ENCODE measurements around the gene AFP.
A peak's percentile ranks its signal among the peaks of the same experiment; 100 is the strongest.

The AFP gene

GRCh38 chr4:73429118-73429517 lies 6.9 kb upstream of the AFP start:
- H3K4me3 ChIP-seq (replicated peaks; ENCODE audit: low read depth, low read length) = no peak overlapping the region
- TF ChIP-seq CTCF (IDR thresholded peaks at IDR 0.05; ENCODE audit: low read depth, low read length, missing control alignments) = no peak

GRCh38 chr4:73429826-73430587 lies 6.0 kb upstream of the AFP start:
- TF ChIP-seq CTCF (IDR thresholded peaks at IDR 0.05; ENCODE audit: low read depth, low read length, missing control alignments) = no peak
- H3K4me3 ChIP-seq (replicated peaks; ENCODE audit: low read depth, low read length) = no peak overlapping the region
- no peak for DNase-seq (ENCODE audit: extremely low read depth, low read depth)

More at GRCh38 chr4:73429118-73429517, 6.9 kb upstream of the AFP start:
- no peak for DNase-seq (ENCODE audit: extremely low read depth, low read depth)

- no peak for TF ChIP-seq CTCF (IDR thresholded peaks at IDR 0.05; ENCODE audit: low read depth, low read length, missing control alignments)
- no peak for DNase-seq (ENCODE audit: extremely low read depth, low read depth)
- no peak overlapping the region for H3K4me3 ChIP-seq (replicated peaks; ENCODE audit: low read depth, low read length)
Observed at GRCh38 chr4:73431813-73432168, 4.2 kb upstream of the AFP start.

GRCh38 chr4:73432169-73433000 lies 3.6 kb upstream of the AFP start:
- no peak overlapping the region for H3K4me3 ChIP-seq (replicated peaks; ENCODE audit: low read depth, low read length)
- no peak for TF ChIP-seq CTCF (IDR thresholded peaks at IDR 0.05; ENCODE audit: low read depth, low read length, missing control alignments)
- DNase-seq (ENCODE audit: extremely low read depth, low read depth) = no peak

DNA sequence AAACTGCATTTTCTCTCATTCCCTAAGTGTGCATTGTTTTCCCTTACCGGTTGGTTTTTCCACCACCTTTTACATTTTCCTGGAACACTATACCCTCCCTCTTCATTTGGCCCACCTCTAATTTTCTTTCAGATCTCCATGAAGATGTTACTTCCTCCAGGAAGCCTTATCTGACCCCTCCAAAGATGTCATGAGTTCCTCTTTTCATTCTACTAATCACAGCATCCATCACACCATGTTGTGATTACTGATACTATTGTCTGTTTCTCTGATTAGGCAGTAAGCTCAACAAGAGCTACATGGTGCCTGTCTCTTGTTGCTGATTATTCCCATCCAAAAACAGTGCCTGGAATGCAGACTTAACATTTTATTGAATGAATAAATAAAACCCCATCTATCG lies 2.9 kb upstream of the AFP start:
- H3K4me3 ChIP-seq (replicated peaks; ENCODE audit: low read depth, low read length) = no peak overlapping the region
- no peak for TF ChIP-seq CTCF (IDR thresholded peaks at IDR 0.05; ENCODE audit: low read depth, low read length, missing control alignments)
- no peak for DNase-seq (ENCODE audit: extremely low read depth, low read depth)

DNA sequence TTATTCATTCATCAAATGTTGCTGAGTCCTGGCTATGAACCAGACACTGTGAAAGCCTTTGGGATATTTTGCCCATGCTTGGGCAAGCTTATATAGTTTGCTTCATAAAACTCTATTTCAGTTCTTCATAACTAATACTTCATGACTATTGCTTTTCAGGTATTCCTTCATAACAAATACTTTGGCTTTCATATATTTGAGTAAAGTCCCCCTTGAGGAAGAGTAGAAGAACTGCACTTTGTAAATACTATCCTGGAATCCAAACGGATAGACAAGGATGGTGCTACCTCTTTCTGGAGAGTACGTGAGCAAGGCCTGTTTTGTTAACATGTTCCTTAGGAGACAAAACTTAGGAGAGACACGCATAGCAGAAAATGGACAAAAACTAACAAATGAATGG lies 1.7 kb upstream of the AFP start:
- DNase-seq (ENCODE audit: extremely low read depth, low read depth) = no peak
- TF ChIP-seq CTCF (IDR thresholded peaks at IDR 0.05; ENCODE audit: low read depth, low read length, missing control alignments) = peak; percentile 44
- H3K4me3 ChIP-seq (replicated peaks; ENCODE audit: low read depth, low read length) = no peak overlapping the region

All from HFF-Myc (cell line).